C4-2B (cell line): Measurements from ENCODE around the gene FAM153A.
"Not testable (repeated sequence)": the region's sequence is repeated elsewhere in the genome, so short reads cannot be mapped to it uniquely, and the experiment has no call there.

Experiments used
- ZFX ChIP-seq: fragments of 450-650 bp; IDR thresholded peaks from 2 replicates; pipeline ENCODE4 v1.6.1; 2017
- TF ChIP-seq, protein P1 (sequence below): fragments of 450-650 bp; conservative IDR thresholded peaks from 2 replicates; pipeline ENCODE4 v1.5.1; 2017; ENCODE audit warnings: mild to moderate bottlenecking

DNA sequence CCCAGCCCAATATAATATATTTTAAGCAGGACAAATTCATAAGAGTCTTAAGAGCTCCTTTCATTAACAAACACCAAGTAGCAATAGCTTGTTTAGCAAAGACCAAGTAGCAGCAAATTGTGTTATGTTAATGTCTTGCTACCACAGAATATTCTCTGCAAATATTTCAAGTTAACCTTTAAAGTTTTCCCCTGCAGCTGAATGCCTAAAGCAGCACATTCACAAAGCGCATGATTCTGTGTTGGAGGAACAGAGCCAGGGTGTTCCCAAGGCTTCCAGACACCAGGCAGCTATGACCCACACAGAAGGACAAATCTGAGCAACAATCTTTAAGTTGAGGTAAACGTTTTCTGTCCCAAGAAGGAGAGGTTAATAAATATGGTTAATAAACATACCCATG lies 42.1 kb upstream of the FAM153A start:
- TF ChIP-seq, protein P1, sequence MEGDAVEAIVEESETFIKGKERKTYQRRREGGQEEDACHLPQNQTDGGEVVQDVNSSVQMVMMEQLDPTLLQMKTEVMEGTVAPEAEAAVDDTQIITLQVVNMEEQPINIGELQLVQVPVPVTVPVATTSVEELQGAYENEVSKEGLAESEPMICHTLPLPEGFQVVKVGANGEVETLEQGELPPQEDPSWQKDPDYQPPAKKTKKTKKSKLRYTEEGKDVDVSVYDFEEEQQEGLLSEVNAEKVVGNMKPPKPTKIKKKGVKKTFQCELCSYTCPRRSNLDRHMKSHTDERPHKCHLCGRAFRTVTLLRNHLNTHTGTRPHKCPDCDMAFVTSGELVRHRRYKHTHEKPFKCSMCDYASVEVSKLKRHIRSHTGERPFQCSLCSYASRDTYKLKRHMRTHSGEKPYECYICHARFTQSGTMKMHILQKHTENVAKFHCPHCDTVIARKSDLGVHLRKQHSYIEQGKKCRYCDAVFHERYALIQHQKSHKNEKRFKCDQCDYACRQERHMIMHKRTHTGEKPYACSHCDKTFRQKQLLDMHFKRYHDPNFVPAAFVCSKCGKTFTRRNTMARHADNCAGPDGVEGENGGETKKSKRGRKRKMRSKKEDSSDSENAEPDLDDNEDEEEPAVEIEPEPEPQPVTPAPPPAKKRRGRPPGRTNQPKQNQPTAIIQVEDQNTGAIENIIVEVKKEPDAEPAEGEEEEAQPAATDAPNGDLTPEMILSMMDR: not testable (repeated sequence)
- TF ChIP-seq ZFX: not testable (repeated sequence)
